BJ (cell line): ENCODE measurements around the gene VWA3B. TPM values are rescaled to one million over a fixed set of nuclear protein-coding genes. Genes with fewer than 3 reads are reported as not detected.

Source experiments
- CTCF ChIA-PET: fragments of 350-600 bp; formaldehyde crosslinking; extraction: SDS; loops from one replicate; lab custom pipeline; 2021; ENCODE audit warnings: antibody characterized with exemption, inconsistent platforms; lab: Yijun Ruan, JAX
- POLR2A ChIA-PET: fragments of 300-600 bp; sonication (Branson Sonifier 250); formaldehyde crosslinking; extraction: SDS; loops from one replicate; lab custom pipeline; 2021; ENCODE audit warnings: antibody characterized with exemption; lab: Charles Lee
- DNase-seq: peaks from one replicate; pipeline ENCODE4 v3.0.0-alpha.2; 2011; ENCODE audit warnings: low read depth
- H3K27me3 ChIP-seq: 2 replicates; pipeline ENCODE4 v1.6.0; 2011; ENCODE audit warnings: low read length; ENCODE audit not compliant: control insufficient read depth, insufficient read depth
- H3K36me3 ChIP-seq: 2 replicates; pipeline ENCODE4 v1.5.1; 2011; ENCODE audit warnings: low read length; ENCODE audit not compliant: control insufficient read depth, insufficient read depth
- H3K4me3 ChIP-seq: 2 replicates; pipeline ENCODE4 v1.5.1; 2011; ENCODE audit warnings: low read depth, mild to moderate bottlenecking, control low read depth, low read length
- polyA plus RNA-seq: library from polyadenylated mRNA; depleted of rRNA; stranded (reverse); fragments of >200 nt; gene quantifications from 2 replicates; pipeline ENCODE4 v1.2.3, GENCODE V29; 2011
- TF ChIP-seq, protein P1 (sequence below): IDR thresholded peaks from 2 replicates; pipeline ENCODE4 v1.5.1; 2011; ENCODE audit warnings: low read depth, mild to moderate bottlenecking, control low read depth, inconsistent platforms, low read length, moderate library complexity; ENCODE audit not compliant: insufficient read depth

VWA3B gene
- polyA plus RNA-seq, 1 experiment, result not detected

GRCh38 chr2:98293931-98294687, 207.1 kb downstream of the VWA3B start:
- TF ChIP-seq, protein P1, sequence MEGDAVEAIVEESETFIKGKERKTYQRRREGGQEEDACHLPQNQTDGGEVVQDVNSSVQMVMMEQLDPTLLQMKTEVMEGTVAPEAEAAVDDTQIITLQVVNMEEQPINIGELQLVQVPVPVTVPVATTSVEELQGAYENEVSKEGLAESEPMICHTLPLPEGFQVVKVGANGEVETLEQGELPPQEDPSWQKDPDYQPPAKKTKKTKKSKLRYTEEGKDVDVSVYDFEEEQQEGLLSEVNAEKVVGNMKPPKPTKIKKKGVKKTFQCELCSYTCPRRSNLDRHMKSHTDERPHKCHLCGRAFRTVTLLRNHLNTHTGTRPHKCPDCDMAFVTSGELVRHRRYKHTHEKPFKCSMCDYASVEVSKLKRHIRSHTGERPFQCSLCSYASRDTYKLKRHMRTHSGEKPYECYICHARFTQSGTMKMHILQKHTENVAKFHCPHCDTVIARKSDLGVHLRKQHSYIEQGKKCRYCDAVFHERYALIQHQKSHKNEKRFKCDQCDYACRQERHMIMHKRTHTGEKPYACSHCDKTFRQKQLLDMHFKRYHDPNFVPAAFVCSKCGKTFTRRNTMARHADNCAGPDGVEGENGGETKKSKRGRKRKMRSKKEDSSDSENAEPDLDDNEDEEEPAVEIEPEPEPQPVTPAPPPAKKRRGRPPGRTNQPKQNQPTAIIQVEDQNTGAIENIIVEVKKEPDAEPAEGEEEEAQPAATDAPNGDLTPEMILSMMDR, result no peak
- CTCF ChIA-PET, result no interaction called here
- POLR2A ChIA-PET, result no interaction called here
- DNase-seq, result no peak
- Histone ChIP-seq H3K27me3 (no peaks in the 10 kb centered on the region), H3K4me3 (no peak overlapping the region), H3K36me3 (no peaks in the 10 kb centered on the region)

DNA sequence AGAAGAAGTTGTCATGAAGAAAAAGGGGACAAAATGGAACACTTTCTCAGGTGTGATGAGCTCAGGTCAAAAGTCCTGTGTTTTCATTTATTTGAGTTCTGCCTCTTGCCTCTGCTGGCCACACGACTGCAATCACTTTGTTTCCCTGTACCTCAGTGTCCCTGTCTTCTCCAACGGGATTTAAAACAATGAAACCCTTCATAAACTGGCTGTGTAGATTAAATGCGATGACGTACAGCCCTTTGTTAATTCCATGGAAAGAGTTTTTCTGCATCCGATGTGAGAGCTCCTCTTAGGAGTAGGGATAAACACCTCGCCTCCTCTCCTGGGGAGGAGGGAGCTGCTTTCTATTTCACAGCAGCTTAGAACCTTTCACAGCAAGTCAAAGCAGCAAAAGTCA, 207.7 kb downstream of the VWA3B start:
- ChIA-PET POLR2A (no interaction called here), CTCF (no interaction called here)
- TF ChIP-seq, protein P1, result no peak
- H3K36me3 ChIP-seq, result no peaks in the 10 kb centered on the region
- DNase-seq, result no peak
- no peaks in the 10 kb centered on the region for H3K27me3 ChIP-seq
- H3K4me3 ChIP-seq, result no peak overlapping the region

DNA sequence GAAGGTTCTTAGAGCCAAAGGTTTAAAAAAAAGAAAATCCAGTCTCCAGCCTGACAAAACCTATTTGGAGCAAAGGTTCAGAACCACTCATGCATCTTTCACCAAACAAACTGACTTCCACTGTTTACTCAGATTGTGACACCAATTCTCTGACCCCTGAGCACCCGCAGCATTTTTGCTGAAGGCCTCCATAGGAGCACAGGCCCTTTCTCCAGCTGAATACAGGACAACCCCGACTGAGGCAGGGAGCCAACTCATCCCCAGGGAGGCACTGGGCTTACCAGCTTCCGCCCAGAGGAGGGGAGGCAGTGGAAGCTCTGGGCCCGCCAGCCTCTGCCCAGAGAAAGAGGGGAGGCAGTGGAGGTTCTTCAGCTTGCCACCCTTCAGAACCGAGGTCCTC, 208.3 kb downstream of the VWA3B start:
- CTCF ChIA-PET, result no interaction called here
- POLR2A ChIA-PET, result no interaction called here
- no peak for DNase-seq

DNA sequence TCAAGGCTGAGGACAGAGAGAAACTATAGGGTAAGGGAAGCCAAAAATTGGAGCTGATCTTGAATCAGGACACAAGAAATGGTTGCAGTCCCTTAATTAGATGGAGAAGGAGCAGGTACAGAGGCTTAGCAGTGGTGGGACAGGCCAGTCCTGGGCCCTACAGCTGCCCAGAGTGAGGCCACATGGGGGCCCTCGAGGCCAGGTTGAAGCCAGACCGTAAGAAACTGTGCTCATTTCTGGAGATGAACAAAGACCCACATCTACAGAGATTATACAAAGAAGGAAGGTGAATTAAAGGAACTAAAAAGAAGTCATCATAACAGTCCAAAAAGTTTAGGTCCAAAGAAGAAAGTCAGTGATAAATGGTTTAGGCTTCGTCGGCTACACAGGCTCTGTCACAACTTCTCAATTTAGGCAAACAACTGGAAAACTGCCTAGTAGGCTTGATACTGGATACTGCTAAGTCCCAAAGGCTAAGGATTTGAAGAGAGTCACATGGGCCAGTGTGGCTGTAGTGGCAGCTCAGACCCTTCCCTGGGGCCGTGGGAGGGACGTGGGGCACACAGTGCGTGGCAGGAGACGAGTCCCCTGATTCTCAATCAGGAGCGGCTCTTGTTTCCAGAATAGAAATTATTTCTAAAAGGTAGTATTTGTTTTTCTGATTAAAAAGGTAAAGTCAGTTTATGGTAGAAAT, 208.9 kb downstream of the VWA3B start:
- ChIA-PET POLR2A (no interaction called here), CTCF (no interaction called here)

More for the DNA sequence above, 208.3 kb downstream of the VWA3B start:
- no peaks in the 10 kb centered on the region for H3K36me3 ChIP-seq
- H3K4me3 ChIP-seq, result no peak overlapping the region
- TF ChIP-seq, protein P1, result no peak
- H3K27me3 ChIP-seq, result no peaks in the 10 kb centered on the region

GRCh38 chr2:98296440-98296839, 209.5 kb downstream of the VWA3B start:
- ChIA-PET POLR2A (no interaction called here), CTCF (no interaction called here)
- no peak for DNase-seq
- Histone ChIP-seq H3K4me3 (no peak overlapping the region), H3K36me3 (no peaks in the 10 kb centered on the region), H3K27me3 (no peaks in the 10 kb centered on the region)
- TF ChIP-seq, protein P1, result no peak

More for the DNA sequence above, 208.9 kb downstream of the VWA3B start:
- TF ChIP-seq, protein P1, result peak; percentile 11; the same call in 1 of the 2 replicates
- Histone ChIP-seq H3K27me3 (no peaks in the 10 kb centered on the region), H3K4me3 (no peak overlapping the region), H3K36me3 (no peaks in the 10 kb centered on the region)
- DNase-seq, result no peak
